Hypothalamus (tissue), 51 donors: ENCODE results near the gene FGD4.

Experiments used
- DNase-seq, 51 donors: peaks; one replicate each; lab custom pipeline; 2025; lab: John Stamatoyannopoulos, UW

Gene FGD4

DNA sequence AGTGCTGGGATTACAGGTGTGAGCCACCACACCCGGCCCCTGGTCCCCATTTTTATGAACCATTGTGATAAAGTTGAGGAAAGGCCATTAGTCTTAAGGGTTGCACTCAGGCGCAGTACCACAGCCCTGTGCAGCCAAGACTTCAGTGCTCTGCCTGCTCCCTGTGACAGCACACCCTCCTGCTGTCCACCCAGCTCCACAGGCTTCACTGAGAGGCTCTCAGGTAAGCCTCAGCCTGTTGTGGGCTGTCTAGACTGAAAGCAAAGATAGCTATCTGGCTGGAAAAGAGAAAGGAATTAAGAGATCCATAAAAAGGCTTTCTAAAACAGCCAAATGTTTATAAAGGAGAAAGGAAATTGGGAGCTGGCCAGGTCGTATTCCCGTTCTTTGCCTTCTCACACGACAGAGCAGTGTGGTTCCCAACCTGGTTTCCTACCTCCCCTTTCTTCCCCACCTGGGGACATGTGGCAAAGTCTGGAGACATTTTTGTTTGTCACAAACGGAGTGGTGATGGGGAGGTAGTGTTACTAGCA is 260.6 kb downstream of the FGD4 start:
- no peak for DNase-seq

DNA sequence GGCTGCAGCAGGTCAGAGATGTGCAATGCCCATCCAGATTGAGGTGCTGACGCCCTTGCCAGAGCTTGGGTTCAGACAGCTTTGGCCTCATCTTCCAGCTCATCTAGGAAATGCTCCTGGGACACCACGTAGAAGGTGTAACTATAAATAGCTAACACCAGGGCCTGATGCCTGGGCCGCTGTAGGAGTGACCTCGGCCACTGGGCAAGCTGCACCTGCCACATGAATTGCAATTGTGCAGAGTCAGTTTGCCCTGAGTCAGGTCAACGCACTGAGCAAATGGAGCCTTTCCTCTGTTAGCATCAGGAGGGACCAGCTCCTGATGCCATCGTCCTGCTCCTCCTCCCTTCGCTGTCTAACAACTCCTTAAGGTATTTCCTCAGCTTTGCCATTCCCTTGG is 262.3 kb downstream of the FGD4 start:
- DNase-seq: no peak

DNA sequence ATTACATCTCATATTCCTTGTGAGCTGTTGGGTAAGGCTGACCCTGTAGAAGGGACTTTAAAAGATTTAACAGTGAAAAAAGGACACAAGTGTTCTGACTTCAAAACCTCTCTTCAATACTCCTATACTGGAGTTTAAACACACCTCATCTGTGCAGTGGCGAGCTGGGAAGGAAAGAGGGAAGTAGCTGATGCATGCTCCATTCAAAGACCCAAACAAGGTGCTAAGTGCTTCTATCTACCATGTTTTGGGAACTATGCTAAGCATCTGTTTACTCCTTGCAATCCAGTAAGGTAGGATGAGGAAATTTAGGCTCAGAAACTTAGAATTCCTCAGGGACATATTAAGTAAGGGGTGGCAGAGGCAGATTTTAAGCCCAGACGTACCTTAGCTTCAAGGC is 263.3 kb downstream of the FGD4 start:
- DNase-seq: no peak

DNA sequence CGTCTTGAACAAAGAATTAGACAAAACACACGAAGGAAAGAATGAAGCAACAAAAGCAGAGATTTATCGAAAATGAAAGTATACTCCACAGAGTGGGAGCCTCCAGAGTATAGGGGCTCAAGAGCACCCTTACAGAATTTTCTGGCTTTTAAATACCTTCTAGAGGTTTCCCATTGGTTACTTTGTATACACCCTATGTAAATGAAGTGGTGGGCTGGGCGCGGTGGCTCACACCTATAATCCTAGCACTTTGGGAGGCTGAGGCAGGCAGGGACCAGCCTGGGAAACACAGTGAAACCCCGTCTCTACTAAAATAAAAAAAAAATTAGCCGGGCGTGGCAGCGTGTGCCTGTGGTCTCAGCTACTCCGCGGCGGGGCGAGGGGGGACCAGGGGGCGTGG is 266.7 kb downstream of the FGD4 start:
- DNase-seq: no peak

DNA sequence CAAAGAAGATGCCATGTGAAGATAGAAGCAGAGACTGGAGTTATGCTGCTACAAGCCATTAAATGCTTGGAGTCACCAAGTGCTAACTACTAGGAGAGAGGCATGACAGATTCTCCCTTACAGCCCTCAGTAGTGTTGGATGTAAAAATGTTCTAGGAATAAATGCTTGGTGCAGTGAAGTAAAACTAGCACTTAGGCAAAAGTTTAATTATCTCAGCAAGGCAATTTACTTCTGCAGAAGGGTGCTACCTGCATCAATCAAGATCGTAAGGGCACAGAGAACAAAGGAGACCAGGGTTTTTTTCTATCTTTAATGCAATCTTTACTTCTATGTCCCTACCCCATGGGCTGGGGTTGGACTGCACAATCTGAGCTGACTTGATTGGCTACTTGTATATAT is 270.2 kb downstream of the FGD4 start:
- no peak for DNase-seq

DNA sequence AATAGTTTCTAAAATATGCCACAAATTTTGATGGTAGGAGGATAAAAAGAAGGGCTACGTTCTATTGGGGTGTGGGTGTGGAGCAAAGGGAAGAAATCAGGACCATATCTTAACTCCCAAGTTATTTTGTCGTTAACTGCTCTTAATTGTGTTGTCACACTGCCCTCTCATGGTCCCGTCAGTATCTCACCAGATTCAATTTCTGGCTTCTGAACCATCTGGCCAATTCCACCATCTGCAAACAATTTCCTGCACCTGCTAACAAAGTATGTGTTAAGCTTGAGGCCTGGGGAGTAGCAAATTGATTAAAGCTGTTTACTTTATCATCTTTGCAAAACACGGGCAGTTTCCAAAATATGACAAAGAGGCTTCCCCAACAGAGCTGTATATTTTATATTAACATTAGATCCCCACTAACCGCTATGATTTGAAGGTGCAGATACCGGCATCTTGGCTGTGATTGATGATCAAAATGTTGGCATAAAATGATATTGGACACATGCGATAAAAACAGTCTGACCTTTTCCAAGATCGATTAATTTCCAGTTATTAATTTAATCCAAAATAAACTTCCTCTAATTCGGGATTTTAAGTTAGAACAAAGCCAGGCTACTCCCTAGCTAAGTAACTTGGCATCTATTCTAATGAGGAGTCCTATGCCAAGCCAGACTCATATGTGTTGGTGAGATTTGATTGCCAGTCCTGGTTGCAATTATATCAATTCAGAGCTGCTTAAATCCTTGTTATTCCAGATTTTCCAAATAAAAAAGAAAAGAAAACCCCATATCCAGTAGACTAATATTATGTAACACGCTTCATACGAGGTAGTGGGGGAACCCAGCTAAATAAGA is 272.8 kb downstream of the FGD4 start:
- DNase-seq: peak in 17 of 51 donors; percentile 2 to 51 (median 21)

DNA sequence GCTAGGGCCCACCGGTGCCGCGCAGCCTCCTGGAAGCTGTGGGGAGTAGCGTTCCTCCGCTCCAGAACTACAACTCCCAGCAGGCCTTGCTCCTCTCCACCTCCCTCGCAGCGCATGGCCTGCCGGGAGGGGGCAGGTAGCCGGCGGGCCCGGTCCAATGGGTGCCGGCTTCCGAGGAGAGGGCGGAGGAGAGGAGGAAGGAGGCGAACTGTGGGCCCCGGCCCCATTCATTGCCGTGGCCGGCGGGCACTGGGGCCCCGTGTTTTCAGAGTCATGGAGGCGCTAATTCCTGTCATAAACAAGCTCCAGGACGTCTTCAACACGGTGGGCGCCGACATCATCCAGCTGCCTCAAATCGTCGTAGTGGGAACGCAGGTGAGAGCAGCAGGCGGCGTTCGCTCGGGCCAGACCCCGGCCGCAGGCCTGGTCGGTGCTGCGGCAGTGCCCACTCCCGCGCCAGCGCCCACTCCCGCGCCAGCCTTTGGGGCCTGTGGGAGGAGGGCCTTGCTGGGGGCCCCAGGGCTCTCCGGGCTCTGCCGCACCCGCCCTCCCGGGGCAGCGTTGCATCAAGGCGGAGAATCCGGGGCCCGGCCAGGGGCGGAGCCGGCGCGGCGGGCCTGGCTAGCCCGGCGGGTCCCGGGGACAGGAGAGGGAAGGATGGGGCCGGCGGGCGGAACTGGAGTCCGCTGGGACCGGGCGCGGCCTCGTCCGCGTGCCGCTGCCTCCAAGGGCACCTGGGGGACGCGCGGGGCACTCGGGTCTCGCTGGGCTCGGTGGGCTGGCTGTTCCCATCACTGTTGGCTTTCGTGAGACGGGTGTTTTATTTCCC is 279.9 kb downstream of the FGD4 start, which contains the start of gene DNM1L:
DNM1L (plus strand) TSS at position 211 of the 829 bp plus-strand sequence; CDS start at position 274, 63 bp downstream.
- DNase-seq: peak; percentile 53 to 99 (median 91)

DNA sequence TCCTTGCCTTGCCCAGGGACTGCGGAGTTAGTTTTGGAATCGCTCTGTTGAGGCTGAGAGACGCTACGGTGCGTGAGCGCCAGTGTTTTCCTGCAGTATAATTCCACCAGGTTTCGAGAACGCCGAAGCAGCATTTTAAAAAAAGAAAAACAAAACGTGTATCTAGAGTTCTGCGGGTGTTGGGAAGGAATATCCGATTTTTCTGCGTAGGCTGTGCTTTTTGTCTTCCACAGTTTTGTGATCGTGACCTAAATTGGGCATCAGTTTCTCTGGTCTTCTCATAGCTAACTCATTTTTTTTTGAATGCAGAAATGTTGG is 280.5 kb downstream of the FGD4 start:
- no peak for DNase-seq

DNA sequence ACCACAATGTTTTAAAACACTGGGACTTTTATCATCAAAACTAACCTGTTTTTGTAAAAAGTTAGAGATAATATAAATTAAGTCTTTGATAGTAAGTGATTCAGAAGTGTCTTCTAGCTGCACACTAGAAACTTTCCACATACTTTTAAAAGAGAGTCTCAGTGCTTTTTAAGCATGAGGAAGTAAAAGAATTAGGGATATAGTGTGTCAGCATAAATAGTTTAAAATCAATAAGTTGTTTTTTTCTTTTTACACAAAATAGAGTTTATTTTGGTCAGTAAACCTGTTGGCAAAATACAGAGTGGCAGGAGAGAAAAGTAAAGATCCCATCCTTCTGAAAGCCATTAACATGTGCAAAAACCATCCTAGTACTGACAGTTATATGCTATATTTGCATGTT is 281.4 kb downstream of the FGD4 start:
- no peak for DNase-seq

DNA sequence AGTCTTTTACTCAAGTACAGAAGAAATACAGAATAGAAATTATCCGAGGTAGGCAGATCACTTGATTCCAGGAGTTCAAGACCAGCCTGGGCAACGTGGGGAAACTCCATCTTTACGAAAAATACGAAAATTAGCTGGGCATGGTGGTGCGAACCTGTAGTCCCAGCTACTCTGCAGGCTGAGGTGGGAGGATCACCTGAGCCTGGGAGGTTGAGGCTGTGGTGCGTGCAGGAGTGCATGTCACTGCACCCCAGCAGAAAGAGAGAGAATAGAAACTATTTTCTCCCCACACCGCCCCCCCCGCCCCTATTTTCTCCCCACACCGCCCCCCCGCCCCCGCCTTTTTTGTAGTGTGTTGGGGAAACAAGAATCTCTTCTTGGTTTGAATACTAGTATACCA is 281.9 kb downstream of the FGD4 start:
- no peak for DNase-seq

DNA sequence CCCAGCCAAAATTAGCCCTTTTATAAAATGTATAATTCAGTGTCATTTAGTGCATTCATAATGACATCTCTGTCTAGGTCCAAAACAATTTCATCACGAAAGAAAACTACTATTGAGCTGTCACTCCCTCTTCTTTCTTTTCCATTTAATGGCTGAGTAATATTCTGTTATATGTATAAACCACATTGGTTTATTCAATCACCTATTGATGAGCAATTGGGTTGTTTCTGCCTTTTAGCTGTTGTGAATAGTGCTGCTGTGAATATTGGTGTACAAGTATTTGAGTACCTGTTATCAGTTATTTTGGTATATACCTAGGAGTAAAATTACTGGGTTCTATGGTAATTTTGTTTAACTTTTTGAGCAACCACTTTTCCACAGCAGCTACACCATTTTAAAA is 287.0 kb downstream of the FGD4 start:
- DNase-seq: no peak

DNA sequence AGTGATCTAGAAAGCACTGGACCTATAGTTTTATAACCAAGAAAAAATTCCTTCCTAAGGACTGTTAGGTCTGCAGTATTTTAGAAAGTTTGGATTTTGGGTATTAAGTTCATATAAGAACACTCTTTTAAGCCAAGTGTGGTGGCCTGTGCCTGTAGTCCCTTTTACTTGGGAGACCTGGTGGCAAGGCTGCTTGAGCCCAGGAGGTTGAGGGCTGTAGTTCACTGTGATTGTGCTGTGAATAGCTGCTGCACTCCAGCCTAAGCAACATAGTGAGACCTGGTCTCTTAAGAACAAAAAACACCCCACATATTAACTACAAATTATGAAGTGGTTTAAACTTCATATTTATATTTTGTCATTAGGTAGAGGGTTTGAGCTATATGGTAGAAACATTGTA is 289.4 kb downstream of the FGD4 start:
- no peak for DNase-seq

DNA sequence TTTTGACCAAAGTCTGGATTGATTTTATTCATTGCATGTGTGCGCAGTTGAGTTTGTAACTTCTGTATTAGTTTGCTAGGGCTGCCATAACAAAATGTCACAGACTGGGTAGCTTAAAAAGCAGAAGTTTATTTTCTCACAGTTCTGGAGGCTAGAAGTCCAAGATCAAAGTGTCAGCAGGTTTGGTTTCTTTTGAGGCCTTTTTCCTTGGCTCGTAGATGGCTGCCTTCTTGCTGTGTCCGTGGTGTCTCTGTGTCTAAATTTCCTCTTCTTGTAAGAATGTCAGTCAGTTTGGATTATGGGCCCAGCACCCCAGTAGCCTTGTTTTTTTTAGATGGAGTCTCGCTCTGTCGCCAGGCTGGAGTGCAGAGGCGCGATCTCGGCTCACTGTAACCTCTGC is 291.6 kb downstream of the FGD4 start:
- no peak for DNase-seq

DNA sequence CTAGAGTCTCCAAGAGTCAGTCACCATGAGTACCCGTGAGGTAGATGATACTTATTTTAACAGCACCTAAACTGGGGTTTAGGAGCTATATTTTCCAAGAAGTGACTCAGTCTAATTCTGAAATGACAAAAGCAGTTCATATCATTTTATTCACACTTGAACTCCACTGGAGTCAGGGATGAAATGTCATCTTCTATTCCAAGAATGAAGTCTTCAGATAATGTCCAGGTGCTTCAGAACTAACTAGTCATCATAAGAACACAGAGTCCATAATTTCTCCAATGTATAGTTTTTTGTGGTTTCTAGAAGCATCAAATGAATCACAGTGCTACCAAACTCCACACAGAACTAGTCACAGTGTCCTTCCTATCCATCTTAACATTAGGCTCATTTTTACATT is 293.0 kb downstream of the FGD4 start:
- no peak for DNase-seq

DNA sequence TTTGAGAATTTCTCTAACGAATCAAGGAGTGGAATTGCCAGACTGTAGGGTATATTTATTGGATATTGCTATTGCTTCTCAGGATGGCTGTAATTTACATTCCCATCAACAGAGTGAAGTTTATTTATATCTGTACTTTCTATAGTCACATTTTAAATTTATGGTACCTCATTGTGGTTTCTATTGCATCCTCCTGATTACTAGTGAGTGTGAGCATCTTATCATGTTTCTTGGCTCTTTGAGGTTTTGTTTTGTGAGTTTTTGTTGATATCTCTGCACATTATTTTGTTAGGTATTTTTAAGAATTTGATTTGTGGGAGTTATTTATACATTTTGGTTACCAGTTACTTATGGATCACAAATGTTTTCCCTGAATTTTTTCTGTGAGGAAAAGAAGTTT is 293.7 kb downstream of the FGD4 start:
- no peak for DNase-seq
